ENCODE data around the gene LNP1.

GRCh38 chr3:100376301-100376700 lies 25.0 kb upstream of the LNP1 start:
- TF ChIP-seq CTCF (IDR thresholded peaks at IDR 0.05; ENCODE audit: low read depth, low read length) (no peak), EZH2phosphoT487 (IDR thresholded peaks at IDR 0.05; ENCODE audit: low read depth) (no peak)
